Lower leg skin (tissue), 4 donors: ENCODE results near the gene ANTXR1. TPM values are rescaled to one million over a fixed set of nuclear protein-coding genes. Genes with fewer than 3 reads are reported as not detected.

ENCODE experiments used
- DNase-seq, 2 donors: peaks; one replicate each; pipeline ENCODE4 v3.0.0-alpha.2; 2019; ENCODE audit warnings: low spot score in 2 of 2
- H3K4me3 ChIP-seq: fragments of 200-600 bp; sonication (generic); 2 replicates; pipeline ENCODE4 v1.5.1; 2017; ENCODE audit warnings: mild to moderate bottlenecking, low read depth; ENCODE audit not compliant: poor library complexity, severe bottlenecking
- POLR2A ChIP-seq, 2 donors: fragments of 450-650 bp; IDR thresholded peaks; one replicate each; pipeline ENCODE4 v1.6.1; 2016 to 2017; ENCODE audit warnings: antibody characterized with exemption in 2 of 2, mild to moderate bottlenecking in 1 of 2, moderate library complexity in 1 of 2
- whole genome bisulfite sequencing, 2 donors: methylation state at CpG; one replicate each; pipeline ENCODE4 v1.1.5; 2018; 5-methylcytosine and 5-hydroxymethylcytosine counted together
- intact Hi-C: fragments of 100-400 bp; cut with DNase I; formaldehyde crosslinking; loops from one replicate; pipeline ENCODE4 v1.15.0; 2023; ENCODE audit warnings: low total_unique reads
- total RNA-seq, 4 donors: library from RNA; depleted of rRNA; stranded (reverse); fragments of >200 nt; gene quantifications; one replicate each; pipeline ENCODE4 v1.1.0, GENCODE V29; 2016
- TF ChIP-seq, protein P1 (sequence below), 3 donors: fragments of 450-650 bp; IDR thresholded peaks; one replicate each; pipeline ENCODE4 v1.5.1; 2016; ENCODE audit warnings: antibody characterized with exemption in 3 of 3, mild to moderate bottlenecking in 3 of 3, moderate library complexity in 2 of 3

ANTXR1 gene
- total RNA-seq, 4 donors from 2014 or later = 43.3 to 56.7 (median 52.7) TPM

- no peak overlapping the region for H3K4me3 ChIP-seq
- WGBS, 2 donors = 66 to 71% methylated on average over 9 of the region's 9 CpGs
- DNase-seq = no peak
- intact Hi-C loops = no loop called here
- no peak for TF ChIP-seq POLR2A (IDR thresholded peaks at IDR 0.05)
- TF ChIP-seq, protein P1, sequence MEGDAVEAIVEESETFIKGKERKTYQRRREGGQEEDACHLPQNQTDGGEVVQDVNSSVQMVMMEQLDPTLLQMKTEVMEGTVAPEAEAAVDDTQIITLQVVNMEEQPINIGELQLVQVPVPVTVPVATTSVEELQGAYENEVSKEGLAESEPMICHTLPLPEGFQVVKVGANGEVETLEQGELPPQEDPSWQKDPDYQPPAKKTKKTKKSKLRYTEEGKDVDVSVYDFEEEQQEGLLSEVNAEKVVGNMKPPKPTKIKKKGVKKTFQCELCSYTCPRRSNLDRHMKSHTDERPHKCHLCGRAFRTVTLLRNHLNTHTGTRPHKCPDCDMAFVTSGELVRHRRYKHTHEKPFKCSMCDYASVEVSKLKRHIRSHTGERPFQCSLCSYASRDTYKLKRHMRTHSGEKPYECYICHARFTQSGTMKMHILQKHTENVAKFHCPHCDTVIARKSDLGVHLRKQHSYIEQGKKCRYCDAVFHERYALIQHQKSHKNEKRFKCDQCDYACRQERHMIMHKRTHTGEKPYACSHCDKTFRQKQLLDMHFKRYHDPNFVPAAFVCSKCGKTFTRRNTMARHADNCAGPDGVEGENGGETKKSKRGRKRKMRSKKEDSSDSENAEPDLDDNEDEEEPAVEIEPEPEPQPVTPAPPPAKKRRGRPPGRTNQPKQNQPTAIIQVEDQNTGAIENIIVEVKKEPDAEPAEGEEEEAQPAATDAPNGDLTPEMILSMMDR (IDR thresholded peaks at IDR 0.05) = no peak
Measured at GRCh38 chr2:69279931-69280681, 267.1 kb downstream of the ANTXR1 start.

- no peak for DNase-seq
- no peak overlapping the region for H3K4me3 ChIP-seq
- 94 to 100% methylated on average over 4 of the region's 4 CpGs for WGBS, 2 donors
- TF ChIP-seq, protein P1 (IDR thresholded peaks at IDR 0.05) = no peak
- no peak for TF ChIP-seq POLR2A (IDR thresholded peaks at IDR 0.05)
- intact Hi-C loops = no loop called here
Measured at GRCh38 chr2:69280796-69281412, 267.9 kb downstream of the ANTXR1 start.

- 56 to 58% methylated on average over 3 of the region's 3 CpGs for WGBS, 2 donors
- no peak for DNase-seq
- intact Hi-C loops = no loop called here
- no peak for TF ChIP-seq POLR2A (IDR thresholded peaks at IDR 0.05)
- TF ChIP-seq, protein P1 (IDR thresholded peaks at IDR 0.05) = no peak
- no peak overlapping the region for H3K4me3 ChIP-seq
Measured at GRCh38 chr2:69285379-69285894, 272.5 kb downstream of the ANTXR1 start.

DNA sequence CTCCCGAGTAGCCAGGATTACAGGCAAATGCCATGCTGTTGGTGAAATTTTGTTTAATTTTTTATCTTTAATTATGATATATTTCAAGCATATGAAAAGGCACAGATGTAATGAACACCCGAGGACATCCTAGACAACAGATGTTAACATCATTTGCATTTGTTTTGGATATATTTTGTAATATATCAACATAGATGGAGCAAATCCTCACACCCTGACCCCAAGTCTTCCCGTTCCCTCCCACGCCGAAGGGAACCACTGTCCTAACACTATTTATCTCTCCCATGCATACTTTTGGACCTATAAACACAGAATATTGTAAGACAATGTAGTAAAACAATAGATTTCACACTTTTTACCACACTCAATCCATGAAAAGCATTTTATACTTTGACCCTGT, 274.6 kb downstream of the ANTXR1 start:
- no peak overlapping the region for H3K4me3 ChIP-seq
- intact Hi-C loops = no loop called here
- DNase-seq = no peak
- 92 to 93% methylated on average over 5 of the region's 5 CpGs for WGBS, 2 donors
- no peak for TF ChIP-seq POLR2A (IDR thresholded peaks at IDR 0.05)
- TF ChIP-seq, protein P1 (IDR thresholded peaks at IDR 0.05) = no peak

DNA sequence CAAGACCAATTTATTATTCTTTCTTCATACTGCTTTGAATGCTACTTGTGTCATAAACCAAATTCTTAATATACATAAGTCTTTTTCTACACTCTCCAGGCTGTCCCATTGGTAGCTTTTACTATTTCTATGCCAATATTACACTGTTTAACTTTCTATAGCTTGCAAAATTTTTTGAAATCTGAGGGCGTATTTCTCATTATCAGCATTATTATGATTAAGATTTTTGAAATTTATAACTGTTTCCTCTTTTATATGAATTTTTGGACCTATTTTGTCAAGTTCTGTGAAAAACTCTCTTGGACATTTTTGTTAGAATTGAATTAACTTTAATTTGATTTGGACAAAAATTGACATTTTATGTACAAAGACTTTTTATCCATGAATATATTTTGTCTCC, 275.4 kb downstream of the ANTXR1 start:
- no peak overlapping the region for H3K4me3 ChIP-seq
- WGBS, 2 donors = 95 to 98% methylated on average over 1 of the region's 1 CpG
- TF ChIP-seq, protein P1 (IDR thresholded peaks at IDR 0.05) = no peak
- TF ChIP-seq POLR2A (IDR thresholded peaks at IDR 0.05) = no peak
- DNase-seq = no peak
- intact Hi-C loops = no loop called here
